Sigmoid colon (tissue), 7 donors: ENCODE measurements around the gene PTCD2. TPM values are rescaled to one million over a fixed set of nuclear protein-coding genes. Genes with fewer than 3 reads are reported as not detected.

Experiments used
- DNase-seq: peaks from one replicate; pipeline ENCODE4 v3.0.0-alpha.2; 2019
- H3K27ac ChIP-seq, 4 donors: fragments of 200-600 bp; sonication (generic); one replicate each; pipeline ENCODE4 v1.5.1; 2016 to 2019; ENCODE audit warnings: mild to moderate bottlenecking in 1 of 4
- H3K27me3 ChIP-seq, 3 donors: fragments of 200-600 bp; sonication (generic); one replicate each; pipeline ENCODE4 v1.5.1; 2019; ENCODE audit warnings: mild to moderate bottlenecking in 1 of 3
- H3K36me3 ChIP-seq, 4 donors: fragments of 200-600 bp; sonication (generic); one replicate each; pipeline ENCODE4 v1.5.1; 2016 to 2019
- H3K4me1 ChIP-seq, 4 donors: fragments of 200-600 bp; sonication (generic); one replicate each; pipeline ENCODE4 v1.5.1; 2017 to 2019
- H3K4me3 ChIP-seq, 4 donors: fragments of 200-600 bp; sonication (generic); one replicate each; pipeline ENCODE4 v1.5.1; 2017 to 2019; ENCODE audit warnings: mild to moderate bottlenecking in 2 of 4, moderate library complexity in 1 of 4
- H3K9me3 ChIP-seq, 4 donors: fragments of 200-600 bp in 3 of 4; sonication (generic) in 3 of 4; one replicate each; pipeline versions ENCODE4 v1.5.1 to v1.6.1; 2013 to 2019
- EP300 ChIP-seq, 4 donors: sonication (generic); formaldehyde crosslinking; IDR thresholded peaks; one replicate each; pipeline ENCODE4 v1.6.1; 2017; ENCODE audit warnings: antibody characterized with exemption in 4 of 4
- POLR2A ChIP-seq, 2 donors: fragments of 450-650 bp; IDR thresholded peaks; one replicate each; pipeline ENCODE4 v1.6.1; 2016; ENCODE audit warnings: antibody characterized with exemption in 2 of 2, mild to moderate bottlenecking in 2 of 2, moderate library complexity in 2 of 2
- POLR2AphosphoS5 ChIP-seq, 4 donors: sonication (generic); formaldehyde crosslinking; IDR thresholded peaks; one replicate each; pipeline ENCODE4 v1.6.1; 2017; ENCODE audit warnings: antibody characterized with exemption in 4 of 4
- WGBS, 2 donors: extraction: QIAGEN DNeasy Blood & Tissue Kit; methylation state at CpG; one replicate each; pipeline ENCODE4 v1.1.7; 2013; 5-methylcytosine and 5-hydroxymethylcytosine counted together
- intact Hi-C: fragments of 100-400 bp; cut with DNase I; formaldehyde crosslinking; loops from one replicate; pipeline ENCODE4 v1.15.1; 2023
- polyA plus RNA-seq, 3 donors: library from polyadenylated mRNA; stranded (reverse); fragments of 200-250 nt; gene quantifications; one replicate each; pipeline ENCODE4 v1.2.3, GENCODE V29; 2013
- total RNA-seq, 4 donors: library from RNA; depleted of rRNA; stranded (reverse); fragments of >200 nt; gene quantifications; one replicate each; pipeline ENCODE4 v1.1.0, GENCODE V29; 2016
- TF ChIP-seq, protein P1 (sequence below), 4 experiments: fragments of 450-650 bp in 3 of 4; fragments of 200-600 bp in 1 of 4; IDR thresholded peaks; one replicate each; pipeline ENCODE4 v1.5.1; 2016 to 2019; ENCODE audit warnings: antibody characterized with exemption in 4 of 4, mild to moderate bottlenecking in 3 of 4, moderate library complexity in 2 of 4
- donor health status: healthy with polysubstance abuse.
- donor health status: Bipolar disorder and iron deficiency.
- donor health status: healthy.

The PTCD2 gene
- total and polyA plus RNA-seq, 7 donors = 0.60 to 12.7 (median 5.4) TPM

DNA sequence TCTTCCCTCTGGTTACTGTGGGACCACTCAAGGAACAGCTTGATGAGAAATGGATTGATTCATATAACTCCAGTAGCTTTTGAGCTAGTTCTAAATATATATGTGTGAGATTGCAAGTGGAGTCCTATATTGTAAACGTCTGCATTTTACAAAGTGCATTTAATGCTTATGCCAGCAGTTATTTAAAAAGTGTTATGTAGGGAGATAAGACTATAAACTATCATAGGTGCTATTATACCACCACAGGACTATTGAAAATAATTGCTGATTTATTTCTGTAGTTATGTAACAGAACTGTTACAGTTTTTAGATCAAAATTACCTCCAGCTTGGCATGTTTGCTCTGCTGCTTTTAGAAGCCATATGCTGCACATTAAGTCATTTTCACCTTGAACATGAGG is 36.2 kb downstream of the PTCD2 start:
- 90 to 92% methylated on average over 1 of the region's 1 CpG for WGBS, 2 donors
- DNase-seq = no peak
- H3K4me3 ChIP-seq = no peak overlapping the region
- intact Hi-C loops = no loop called here
- H3K36me3 ChIP-seq = peaks cover 0 to 31% (median 2%) of the 10 kb centered on the region in 4 donors
- no peak overlapping the region for H3K27ac ChIP-seq
- H3K27me3 ChIP-seq = no peaks in the 10 kb centered on the region
- TF ChIP-seq POLR2AphosphoS5 (IDR thresholded peaks at IDR 0.05) = no peak
- no peak for TF ChIP-seq EP300 (IDR thresholded peaks at IDR 0.05)
- TF ChIP-seq, protein P1, sequence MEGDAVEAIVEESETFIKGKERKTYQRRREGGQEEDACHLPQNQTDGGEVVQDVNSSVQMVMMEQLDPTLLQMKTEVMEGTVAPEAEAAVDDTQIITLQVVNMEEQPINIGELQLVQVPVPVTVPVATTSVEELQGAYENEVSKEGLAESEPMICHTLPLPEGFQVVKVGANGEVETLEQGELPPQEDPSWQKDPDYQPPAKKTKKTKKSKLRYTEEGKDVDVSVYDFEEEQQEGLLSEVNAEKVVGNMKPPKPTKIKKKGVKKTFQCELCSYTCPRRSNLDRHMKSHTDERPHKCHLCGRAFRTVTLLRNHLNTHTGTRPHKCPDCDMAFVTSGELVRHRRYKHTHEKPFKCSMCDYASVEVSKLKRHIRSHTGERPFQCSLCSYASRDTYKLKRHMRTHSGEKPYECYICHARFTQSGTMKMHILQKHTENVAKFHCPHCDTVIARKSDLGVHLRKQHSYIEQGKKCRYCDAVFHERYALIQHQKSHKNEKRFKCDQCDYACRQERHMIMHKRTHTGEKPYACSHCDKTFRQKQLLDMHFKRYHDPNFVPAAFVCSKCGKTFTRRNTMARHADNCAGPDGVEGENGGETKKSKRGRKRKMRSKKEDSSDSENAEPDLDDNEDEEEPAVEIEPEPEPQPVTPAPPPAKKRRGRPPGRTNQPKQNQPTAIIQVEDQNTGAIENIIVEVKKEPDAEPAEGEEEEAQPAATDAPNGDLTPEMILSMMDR (IDR thresholded peaks at IDR 0.05) = no peak
- no peak for TF ChIP-seq POLR2A (IDR thresholded peaks at IDR 0.05)
- H3K4me1 ChIP-seq = no peaks in the 10 kb centered on the region
- no peaks in the 10 kb centered on the region for H3K9me3 ChIP-seq

DNA sequence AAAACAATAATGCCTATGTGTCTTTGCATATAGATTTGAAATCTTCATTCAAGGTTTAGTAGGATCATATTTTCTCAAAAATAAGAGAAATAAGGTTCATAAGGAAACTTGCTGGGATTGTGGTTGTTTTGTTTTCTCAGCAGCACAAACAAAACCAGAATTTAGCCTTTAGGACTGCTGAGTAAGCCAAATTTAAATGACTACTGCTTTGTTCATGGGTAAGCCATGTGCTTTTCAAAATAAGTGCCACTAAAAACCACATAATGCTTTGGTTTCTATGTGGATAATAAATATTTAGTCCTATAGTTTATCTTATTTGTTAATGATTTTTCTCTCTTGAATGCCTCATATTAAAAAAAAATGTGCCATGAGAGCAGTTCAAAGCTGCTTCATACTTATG is 38.8 kb downstream of the PTCD2 start:
- Histone ChIP-seq H3K4me1 (no peaks in the 10 kb centered on the region), H3K36me3 (peaks cover 0 to 48% (median 2%) of the 10 kb centered on the region in 4 donors)

GRCh38 chr5:72359886-72360285 is 39.7 kb downstream of the PTCD2 start:
- no peaks in the 10 kb centered on the region for H3K4me1 ChIP-seq
- no peak for DNase-seq
- intact Hi-C loops = loop anchor here (10.0 kb wide), 1 partner anchor 255 kb away; no protein-coding TSS in a partner anchor
- no peaks in the 10 kb centered on the region for H3K27me3 ChIP-seq
- 95 to 100% methylated on average over 1 of the region's 1 CpG for WGBS, 2 donors
- H3K27ac ChIP-seq = no peak overlapping the region
- TF ChIP-seq POLR2AphosphoS5 (IDR thresholded peaks at IDR 0.05) (no peak), EP300 (IDR thresholded peaks at IDR 0.05) (no peak), POLR2A (IDR thresholded peaks at IDR 0.05) (no peak)
- TF ChIP-seq, protein P1 (IDR thresholded peaks at IDR 0.05) = no peak
- no peaks in the 10 kb centered on the region for H3K9me3 ChIP-seq
- H3K4me3 ChIP-seq = no peak overlapping the region
- H3K36me3 ChIP-seq = peaks cover 0 to 48% (median 2%) of the 10 kb centered on the region in 4 donors

More for the DNA sequence above, 38.8 kb downstream of the PTCD2 start:
- no peak for DNase-seq
- intact Hi-C loops = no loop called here
- H3K27me3 ChIP-seq = no peaks in the 10 kb centered on the region
- no peak overlapping the region for H3K4me3 ChIP-seq
- H3K9me3 ChIP-seq = no peaks in the 10 kb centered on the region
- H3K27ac ChIP-seq = no peak overlapping the region
- TF ChIP-seq, protein P1 (IDR thresholded peaks at IDR 0.05) = no peak
- TF ChIP-seq EP300 (IDR thresholded peaks at IDR 0.05) (no peak), POLR2AphosphoS5 (IDR thresholded peaks at IDR 0.05) (no peak), POLR2A (IDR thresholded peaks at IDR 0.05) (no peak)

GRCh38 chr5:72363166-72363802 is 43.1 kb downstream of the PTCD2 start:
- Histone ChIP-seq H3K4me3 (no peak overlapping the region), H3K27ac (no peak overlapping the region), H3K4me1 (peaks cover 0 to 12% (median 7%) of the 10 kb centered on the region in 4 donors), H3K36me3 (peaks cover 0 to 45% (median 1%) of the 10 kb centered on the region in 4 donors), H3K9me3 (no peaks in the 10 kb centered on the region), H3K27me3 (no peaks in the 10 kb centered on the region)
- intact Hi-C loops = loop anchor here (10.0 kb wide), 1 partner anchor 252 kb away; no protein-coding TSS in a partner anchor
- no peak for DNase-seq
- TF ChIP-seq, protein P1 (IDR thresholded peaks at IDR 0.05) = no peak
- TF ChIP-seq POLR2AphosphoS5 (IDR thresholded peaks at IDR 0.05) = no peak
- no peak for TF ChIP-seq EP300 (IDR thresholded peaks at IDR 0.05)
- TF ChIP-seq POLR2A (IDR thresholded peaks at IDR 0.05) = no peak
- 96 to 98% methylated on average over 1 of the region's 1 CpG for WGBS, 2 donors
